ENCODE data around the gene PHTF1.

PHTF1 gene

GRCh38 chr1:113777561-113777960, 18.3 kb upstream of the PHTF1 start:
- 0 out of 2 replicates have a peak, but pooled peaks cover 3% of the 10 kb centered on the region for H3K36me3 ChIP-seq (ENCODE audit: control insufficient read depth, insufficient read depth, low read length)
- WGBS (ENCODE audit: insufficient coverage, insufficient read length): no CpG with 5 or more reads among the region's 4 CpGs
- H3K9me3 ChIP-seq (ENCODE audit: control insufficient read depth, insufficient read depth, low read length): no peaks in the 10 kb centered on the region
- no peaks in the 10 kb centered on the region for H3K27me3 ChIP-seq (ENCODE audit: control insufficient read depth, insufficient read depth, low read length)
- DNase-seq (ENCODE audit: low read depth, low spot score): no peak
- no peaks in the 10 kb centered on the region for H3K4me1 ChIP-seq (ENCODE audit: control insufficient read depth, insufficient read depth, low read length)
- H3K4me3 ChIP-seq (ENCODE audit: low read length): no peak overlapping the region
- no peak overlapping the region for H3K27ac ChIP-seq (ENCODE audit: low read length)

DNA sequence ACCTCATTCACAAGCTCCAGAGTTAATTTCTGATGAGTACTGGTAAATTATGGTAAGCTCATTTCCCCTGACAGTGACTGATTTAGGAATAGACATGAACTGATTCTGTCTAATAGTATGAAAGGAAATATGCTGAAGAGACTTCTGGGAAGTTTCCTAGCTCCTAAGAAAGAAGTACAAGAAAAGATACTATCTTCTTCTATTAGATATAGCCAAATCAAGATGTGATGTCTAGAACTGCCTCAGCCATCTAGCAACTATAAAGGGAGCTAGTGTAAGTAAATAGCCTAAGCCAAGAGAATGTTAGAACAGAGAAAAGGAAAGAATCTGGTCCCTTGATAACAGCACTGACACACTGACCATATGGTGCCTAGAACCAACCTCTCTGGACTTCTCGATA, 10.7 kb upstream of the PHTF1 start:
- WGBS (ENCODE audit: insufficient coverage, insufficient read length): no CpG with 5 or more reads among the region's 1 CpG
- no peaks in the 10 kb centered on the region for H3K9me3 ChIP-seq (ENCODE audit: control insufficient read depth, insufficient read depth, low read length)
- no peaks in the 10 kb centered on the region for H3K27me3 ChIP-seq (ENCODE audit: control insufficient read depth, insufficient read depth, low read length)
- H3K4me1 ChIP-seq (ENCODE audit: control insufficient read depth, insufficient read depth, low read length): no peaks in the 10 kb centered on the region
- H3K36me3 ChIP-seq (ENCODE audit: control insufficient read depth, insufficient read depth, low read length): peaks cover 5% of the 10 kb centered on the region; the same call in 1 of the 2 replicates
- no peak overlapping the region for H3K4me3 ChIP-seq (ENCODE audit: low read length)
- DNase-seq (ENCODE audit: low read depth, low spot score): no peak
- no peak overlapping the region for H3K27ac ChIP-seq (ENCODE audit: low read length)

GRCh38 chr1:113769601-113769970, 10.3 kb upstream of the PHTF1 start:
- Histone ChIP-seq H3K27me3 (ENCODE audit: control insufficient read depth, insufficient read depth, low read length) (no peaks in the 10 kb centered on the region), H3K27ac (ENCODE audit: low read length) (no peak overlapping the region), H3K4me1 (ENCODE audit: control insufficient read depth, insufficient read depth, low read length) (no peaks in the 10 kb centered on the region), H3K4me3 (ENCODE audit: low read length) (no peak overlapping the region), H3K36me3 (ENCODE audit: control insufficient read depth, insufficient read depth, low read length) (peaks cover 5% of the 10 kb centered on the region; the same call in 1 of the 2 replicates), H3K9me3 (ENCODE audit: control insufficient read depth, insufficient read depth, low read length) (no peaks in the 10 kb centered on the region)
- DNase-seq (ENCODE audit: low read depth, low spot score): no peak

- whole genome bisulfite sequencing (ENCODE audit: insufficient coverage, insufficient read length): no CpG with 5 or more reads among the region's 1 CpG
- no peak overlapping the region for H3K27ac ChIP-seq (ENCODE audit: low read length)
- H3K36me3 ChIP-seq (ENCODE audit: control insufficient read depth, insufficient read depth, low read length): peaks cover 5% of the 10 kb centered on the region; the same call in 1 of the 2 replicates
- H3K4me3 ChIP-seq (ENCODE audit: low read length): no peak overlapping the region
- no peaks in the 10 kb centered on the region for H3K27me3 ChIP-seq (ENCODE audit: control insufficient read depth, insufficient read depth, low read length)
- DNase-seq (ENCODE audit: low read depth, low spot score): no peak
- no peaks in the 10 kb centered on the region for H3K4me1 ChIP-seq (ENCODE audit: control insufficient read depth, insufficient read depth, low read length)
- H3K9me3 ChIP-seq (ENCODE audit: control insufficient read depth, insufficient read depth, low read length): no peaks in the 10 kb centered on the region
Measured at GRCh38 chr1:113768916-113769600, 9.8 kb upstream of the PHTF1 start.

GRCh38 chr1:113765306-113766230, 6.3 kb upstream of the PHTF1 start:
- H3K4me3 ChIP-seq (ENCODE audit: low read length): no peak overlapping the region
- no peaks in the 10 kb centered on the region for H3K4me1 ChIP-seq (ENCODE audit: control insufficient read depth, insufficient read depth, low read length)
- no CpG with 5 or more reads among the region's 2 CpGs for WGBS (ENCODE audit: insufficient coverage, insufficient read length)
- peaks cover 5% of the 10 kb centered on the region; the same call in 1 of the 2 replicates for H3K36me3 ChIP-seq (ENCODE audit: control insufficient read depth, insufficient read depth, low read length)
- no peaks in the 10 kb centered on the region for H3K9me3 ChIP-seq (ENCODE audit: control insufficient read depth, insufficient read depth, low read length)
- no peak overlapping the region for H3K27ac ChIP-seq (ENCODE audit: low read length)
- H3K27me3 ChIP-seq (ENCODE audit: control insufficient read depth, insufficient read depth, low read length): no peaks in the 10 kb centered on the region
- no peak for DNase-seq (ENCODE audit: low read depth, low spot score)

GRCh38 chr1:113763661-113764060, 4.4 kb upstream of the PHTF1 start:
- no peak overlapping the region for H3K27ac ChIP-seq (ENCODE audit: low read length)

DNA sequence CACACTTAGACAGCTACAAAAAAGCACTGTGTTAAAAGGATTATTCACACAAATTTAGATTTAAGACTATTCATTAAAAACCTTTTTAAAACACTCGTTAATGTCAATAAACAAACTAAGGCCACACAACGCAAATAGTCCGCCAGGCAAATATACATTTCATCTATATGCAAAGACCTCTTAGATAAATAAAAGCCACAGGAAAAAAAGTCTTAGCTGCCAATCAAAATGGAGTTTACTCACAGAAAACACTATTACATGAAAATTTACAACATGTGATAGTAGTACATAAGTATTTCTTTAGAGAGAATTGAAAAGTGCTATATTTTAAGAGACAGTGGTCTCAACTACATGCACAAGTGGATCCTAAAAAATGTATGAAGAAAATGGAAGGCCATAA, 2.7 kb upstream of the PHTF1 start:
- no peak overlapping the region for H3K27ac ChIP-seq (ENCODE audit: low read length)

More at GRCh38 chr1:113763661-113764060, 4.4 kb upstream of the PHTF1 start:
- H3K9me3 ChIP-seq (ENCODE audit: control insufficient read depth, insufficient read depth, low read length): no peaks in the 10 kb centered on the region
- DNase-seq (ENCODE audit: low read depth, low spot score): no peak
- no peaks in the 10 kb centered on the region for H3K27me3 ChIP-seq (ENCODE audit: control insufficient read depth, insufficient read depth, low read length)
- no peaks in the 10 kb centered on the region for H3K4me1 ChIP-seq (ENCODE audit: control insufficient read depth, insufficient read depth, low read length)
- H3K4me3 ChIP-seq (ENCODE audit: low read length): no peak overlapping the region
- H3K36me3 ChIP-seq (ENCODE audit: control insufficient read depth, insufficient read depth, low read length): peaks cover 5% of the 10 kb centered on the region; the same call in 1 of the 2 replicates
- no CpG with 5 or more reads among the region's 2 CpGs for WGBS (ENCODE audit: insufficient coverage, insufficient read length)

GRCh38 chr1:113760102-113761080, 1.1 kb upstream of the PHTF1 start:
- Histone ChIP-seq H3K27me3 (ENCODE audit: control insufficient read depth, insufficient read depth, low read length) (no peaks in the 10 kb centered on the region), H3K27ac (ENCODE audit: low read length) (no peak overlapping the region), H3K36me3 (ENCODE audit: control insufficient read depth, insufficient read depth, low read length) (no peaks in the 10 kb centered on the region), H3K4me3 (ENCODE audit: low read length) (no peak overlapping the region; the same call in 1 of the 2 replicates), H3K9me3 (ENCODE audit: control insufficient read depth, insufficient read depth, low read length) (no peaks in the 10 kb centered on the region), H3K4me1 (ENCODE audit: control insufficient read depth, insufficient read depth, low read length) (no peaks in the 10 kb centered on the region)
- DNase-seq (ENCODE audit: low read depth, low spot score): no peak
- WGBS (ENCODE audit: insufficient coverage, insufficient read length): no CpG with 5 or more reads among the region's 23 CpGs

More for the DNA sequence above, 2.7 kb upstream of the PHTF1 start:
- Histone ChIP-seq H3K4me1 (ENCODE audit: control insufficient read depth, insufficient read depth, low read length) (no peaks in the 10 kb centered on the region), H3K9me3 (ENCODE audit: control insufficient read depth, insufficient read depth, low read length) (no peaks in the 10 kb centered on the region), H3K36me3 (ENCODE audit: control insufficient read depth, insufficient read depth, low read length) (peaks cover 5% of the 10 kb centered on the region; the same call in 1 of the 2 replicates), H3K27me3 (ENCODE audit: control insufficient read depth, insufficient read depth, low read length) (no peaks in the 10 kb centered on the region), H3K4me3 (ENCODE audit: low read length) (no peak overlapping the region)
- no peak for DNase-seq (ENCODE audit: low read depth, low spot score)
- no CpG with 5 or more reads among the region's 3 CpGs for WGBS (ENCODE audit: insufficient coverage, insufficient read length)

GRCh38 chr1:113758631-113759332, 504 bp downstream of the PHTF1 start:
- DNase-seq (ENCODE audit: low read depth, low spot score): peak; percentile 41
- no peaks in the 10 kb centered on the region for H3K9me3 ChIP-seq (ENCODE audit: control insufficient read depth, insufficient read depth, low read length)
- H3K27me3 ChIP-seq (ENCODE audit: control insufficient read depth, insufficient read depth, low read length): no peaks in the 10 kb centered on the region
- H3K4me1 ChIP-seq (ENCODE audit: control insufficient read depth, insufficient read depth, low read length): no peaks in the 10 kb centered on the region
- no CpG with 5 or more reads among the region's 55 CpGs for WGBS (ENCODE audit: insufficient coverage, insufficient read length)
- peak overlapping the region; percentile 80 for H3K4me3 ChIP-seq (ENCODE audit: low read length)
- H3K36me3 ChIP-seq (ENCODE audit: control insufficient read depth, insufficient read depth, low read length): no peaks in the 10 kb centered on the region
- H3K27ac ChIP-seq (ENCODE audit: low read length): no peak overlapping the region
